Stimulated activated CD4-positive, alpha-beta T cell treated with anti-CD3 and anti-CD28 coated beads, Interleukin-2, amount 100 ng/mL, for 48 hours (primary cell): Measurements from ENCODE around the gene SYT7.
A peak's percentile ranks its signal among the peaks of the same experiment; 100 is the strongest.

Experiments used
- DNase-seq, 2 donors: peaks; one replicate each; pipeline ENCODE4 v3.0.0-alpha.2; 2020

SYT7 gene

DNA sequence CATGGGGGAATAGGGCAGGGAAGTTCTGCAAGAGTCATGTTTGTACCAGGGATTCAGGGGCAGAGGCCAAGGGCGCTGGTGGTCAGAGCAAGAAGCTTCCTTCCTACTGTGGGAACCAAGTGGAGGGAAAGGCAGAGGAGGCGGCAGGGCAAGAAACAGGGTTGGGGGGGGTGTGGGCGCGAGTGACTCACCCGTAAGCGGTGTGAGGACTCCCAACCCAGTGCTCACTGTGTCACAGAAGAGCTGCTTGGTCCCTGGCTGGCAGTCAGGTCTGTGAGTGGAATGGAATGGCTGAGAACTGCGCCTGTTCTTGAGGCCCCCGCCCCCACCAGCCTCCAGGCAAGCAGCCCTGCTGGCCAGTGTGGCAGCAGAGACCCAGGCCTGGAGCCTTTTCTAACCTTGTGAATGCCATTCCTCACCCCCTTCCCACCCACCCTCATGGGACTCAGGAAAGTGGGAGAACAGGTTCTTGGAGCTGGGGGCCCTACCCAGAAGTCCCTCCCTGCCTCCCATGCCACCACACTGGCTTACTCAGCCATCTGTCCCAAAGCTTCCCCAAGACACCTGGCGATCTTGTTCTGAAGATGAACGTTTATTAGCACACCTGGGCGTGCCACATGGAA lies 67.6 kb downstream of the SYT7 start:
- no peak for DNase-seq

DNA sequence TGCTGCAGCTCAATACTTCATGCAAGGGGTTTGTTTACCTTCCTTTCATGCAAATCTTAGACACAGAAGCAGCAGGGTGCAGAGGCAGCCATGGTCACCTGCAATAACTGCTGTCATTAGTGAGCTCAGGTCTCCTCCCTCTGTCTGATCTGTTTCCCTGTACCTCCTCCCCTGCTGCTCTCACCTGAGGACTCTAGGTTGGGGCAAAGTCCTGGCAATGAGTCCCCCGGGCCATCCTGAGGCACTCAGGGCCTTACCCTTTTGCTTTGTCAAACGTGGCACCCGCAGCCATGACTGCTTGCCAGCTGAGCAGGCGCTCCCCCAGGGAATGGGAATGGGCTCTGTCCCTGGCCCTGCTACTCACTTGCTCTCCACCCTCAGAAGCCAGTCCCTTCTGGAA lies 68.4 kb downstream of the SYT7 start:
- no peak for DNase-seq

DNA sequence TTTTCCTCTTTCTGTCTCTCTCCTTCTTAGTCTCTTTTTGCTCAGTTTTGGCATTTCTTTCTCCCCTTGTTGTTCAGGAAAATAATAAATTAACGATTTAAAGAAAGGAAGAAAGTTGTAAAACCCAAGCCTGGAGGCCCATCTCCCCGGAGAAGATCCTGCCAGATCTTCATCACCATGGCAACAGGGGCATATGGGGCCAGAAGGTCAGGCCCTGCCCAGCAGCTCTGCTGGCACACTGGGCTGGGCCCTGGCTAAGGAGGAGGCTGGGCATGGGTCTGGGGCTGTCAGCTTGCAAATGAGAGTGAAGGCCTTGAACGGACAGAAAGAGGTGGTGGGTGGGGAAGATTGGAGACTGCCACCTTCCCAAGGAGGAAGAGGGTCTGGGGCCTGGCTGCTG lies 69.5 kb downstream of the SYT7 start:
- DNase-seq: no peak

DNA sequence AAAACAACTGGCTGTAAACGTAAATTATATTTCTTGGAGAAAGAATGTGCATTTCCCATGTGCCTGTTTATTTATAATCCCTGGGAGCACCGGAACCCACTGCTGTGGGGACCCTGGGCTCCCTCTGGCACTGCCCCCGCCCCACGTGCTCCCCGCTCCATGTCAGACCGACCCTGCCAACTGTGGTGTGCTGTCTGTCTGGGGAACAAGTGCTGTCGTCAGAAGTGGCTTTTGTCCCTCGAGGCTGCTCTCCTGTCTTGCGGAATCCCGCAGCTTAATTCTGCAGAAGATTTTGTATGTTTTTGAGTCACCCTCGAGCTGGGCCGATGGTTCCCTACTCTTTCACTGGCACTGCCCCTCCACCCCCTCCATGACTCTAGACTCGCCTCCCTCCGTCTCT lies 69.9 kb downstream of the SYT7 start:
- no peak for DNase-seq

DNA sequence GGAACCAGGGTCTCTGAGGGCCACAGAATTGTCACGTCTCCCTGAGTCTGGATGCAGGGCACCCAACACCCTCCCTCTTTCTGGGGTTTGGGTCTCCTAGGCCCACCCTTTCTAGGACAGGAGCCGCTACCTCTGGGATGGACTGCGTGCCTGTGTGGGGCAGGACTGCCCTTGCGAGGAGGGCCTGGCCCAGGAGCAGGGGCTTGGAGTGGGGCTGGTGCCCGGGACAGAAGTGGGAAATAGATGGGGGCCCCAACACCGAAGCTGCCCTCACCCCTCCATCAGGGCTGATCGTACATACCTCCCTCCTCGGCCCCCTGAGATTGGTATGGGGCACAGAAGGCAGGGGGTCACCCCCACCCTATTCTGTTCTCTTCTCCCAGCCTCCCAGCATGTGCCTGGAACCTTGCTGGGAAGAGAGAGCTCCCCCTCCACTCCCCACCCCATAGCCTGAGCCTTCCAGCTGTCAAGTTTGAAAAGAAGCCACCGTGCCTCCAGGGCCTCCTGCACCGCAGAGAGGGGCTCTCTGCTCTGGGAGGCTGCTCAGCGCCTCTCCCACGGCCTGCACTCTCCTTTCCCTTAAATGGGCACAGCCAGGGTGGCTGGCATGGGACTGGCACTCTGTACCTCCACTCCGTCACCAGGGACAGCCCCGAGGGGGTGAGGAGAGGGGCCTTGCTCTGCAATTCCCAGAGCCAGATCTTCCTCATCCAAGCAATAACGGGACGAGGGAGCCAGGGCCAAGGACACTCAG lies 70.5 kb downstream of the SYT7 start:
- no peak for DNase-seq

DNA sequence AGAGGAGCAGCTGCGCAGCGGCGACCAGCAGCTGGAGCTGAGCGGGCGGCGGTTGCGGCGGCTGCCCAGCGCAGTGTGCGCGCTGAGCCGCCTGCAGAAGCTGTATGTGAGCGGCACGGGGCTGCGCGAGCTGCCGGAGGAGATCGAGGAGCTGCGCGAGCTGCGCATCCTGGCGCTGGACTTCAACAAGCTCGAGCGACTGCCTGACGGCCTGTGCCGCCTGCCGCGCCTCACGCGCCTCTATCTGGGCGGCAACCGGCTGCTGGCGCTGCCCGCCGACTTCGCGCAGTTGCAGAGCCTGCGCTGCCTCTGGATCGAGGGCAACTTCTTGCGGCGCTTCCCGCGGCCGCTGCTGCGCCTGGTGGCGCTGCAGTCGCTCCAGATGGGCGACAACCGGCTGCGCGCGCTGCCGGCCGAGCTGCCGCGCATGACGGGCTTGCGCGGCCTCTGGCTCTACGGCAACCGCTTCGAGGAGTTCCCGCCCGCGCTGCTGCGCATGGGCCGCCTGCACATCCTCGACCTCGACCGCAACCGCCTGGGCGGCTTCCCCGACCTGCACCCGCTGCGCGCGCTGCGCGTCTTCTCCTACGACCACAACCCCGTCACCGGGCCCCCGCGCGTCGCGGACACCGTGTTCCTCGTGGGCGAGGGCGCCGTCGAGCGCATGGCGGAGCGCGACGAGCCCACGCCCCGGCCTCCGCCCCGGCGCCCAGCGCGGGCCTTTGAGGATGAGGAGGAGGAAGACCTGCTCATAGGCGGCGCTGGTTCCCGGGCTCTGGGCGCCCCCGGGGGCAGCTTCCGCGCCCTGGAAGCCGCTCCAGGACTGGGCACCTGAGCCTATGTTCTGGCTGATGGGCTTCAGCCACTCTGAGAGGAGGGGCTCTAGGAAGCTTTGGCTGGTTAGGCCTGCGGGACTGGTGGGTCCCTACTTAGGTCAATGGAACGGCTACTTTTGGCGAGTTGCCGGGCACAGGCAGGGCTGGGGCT lies 71.5 kb downstream of the SYT7 start:
- peak; percentile 51 to 67 for DNase-seq

DNA sequence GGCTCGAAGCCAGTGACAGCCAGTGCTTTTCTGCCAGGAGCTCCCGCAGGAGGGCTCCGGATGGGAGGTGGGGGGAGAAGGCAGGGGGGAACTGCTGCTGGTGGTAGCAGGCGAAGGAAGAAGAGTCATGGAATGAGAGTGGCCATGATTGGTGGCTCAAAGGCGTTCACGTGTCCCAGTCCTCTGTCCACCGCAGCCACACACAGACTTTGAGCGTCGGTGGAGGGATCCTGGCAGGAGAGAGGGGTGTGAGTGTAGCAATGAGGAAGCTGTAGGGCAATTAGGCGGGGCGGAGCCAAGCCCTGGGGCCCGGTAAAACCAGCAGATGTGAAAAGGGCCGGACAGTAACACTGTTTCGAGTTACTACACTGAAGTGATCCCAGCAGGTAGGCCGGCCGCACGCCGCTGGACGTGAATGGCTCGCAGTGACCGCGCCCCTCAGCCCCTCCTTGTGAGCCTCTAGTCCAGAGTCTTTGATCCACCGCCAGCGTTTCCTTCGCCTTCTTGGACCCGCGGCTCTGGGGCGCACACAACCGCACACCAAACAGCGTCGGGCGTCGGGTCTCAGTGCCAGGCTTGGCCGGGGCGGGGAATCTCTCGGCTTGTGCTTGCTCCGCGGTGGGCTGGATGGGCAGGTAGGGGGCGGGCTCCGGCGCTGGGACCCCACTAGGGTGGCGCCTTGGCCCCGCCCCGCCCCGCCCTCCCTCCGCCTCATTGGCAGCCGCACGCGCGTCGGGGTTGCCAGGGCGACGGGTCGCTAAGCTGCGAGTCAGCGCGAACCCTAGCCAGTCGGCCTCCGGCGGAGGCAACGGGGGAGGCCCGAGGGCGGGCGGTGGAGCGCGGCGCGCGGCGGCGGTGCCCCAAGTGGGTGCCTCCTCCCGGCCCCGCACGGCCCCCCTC lies 72.7 kb downstream of the SYT7 start, which contains the start of gene LRRC10B:
Gene LRRC10B, plus strand, starts transcription at position 788 of the 900 bp plus-strand sequence. CDS start 250 bp downstream, outside the sequence.
- peak in 1 of 2 donors; percentile 32 for DNase-seq

DNA sequence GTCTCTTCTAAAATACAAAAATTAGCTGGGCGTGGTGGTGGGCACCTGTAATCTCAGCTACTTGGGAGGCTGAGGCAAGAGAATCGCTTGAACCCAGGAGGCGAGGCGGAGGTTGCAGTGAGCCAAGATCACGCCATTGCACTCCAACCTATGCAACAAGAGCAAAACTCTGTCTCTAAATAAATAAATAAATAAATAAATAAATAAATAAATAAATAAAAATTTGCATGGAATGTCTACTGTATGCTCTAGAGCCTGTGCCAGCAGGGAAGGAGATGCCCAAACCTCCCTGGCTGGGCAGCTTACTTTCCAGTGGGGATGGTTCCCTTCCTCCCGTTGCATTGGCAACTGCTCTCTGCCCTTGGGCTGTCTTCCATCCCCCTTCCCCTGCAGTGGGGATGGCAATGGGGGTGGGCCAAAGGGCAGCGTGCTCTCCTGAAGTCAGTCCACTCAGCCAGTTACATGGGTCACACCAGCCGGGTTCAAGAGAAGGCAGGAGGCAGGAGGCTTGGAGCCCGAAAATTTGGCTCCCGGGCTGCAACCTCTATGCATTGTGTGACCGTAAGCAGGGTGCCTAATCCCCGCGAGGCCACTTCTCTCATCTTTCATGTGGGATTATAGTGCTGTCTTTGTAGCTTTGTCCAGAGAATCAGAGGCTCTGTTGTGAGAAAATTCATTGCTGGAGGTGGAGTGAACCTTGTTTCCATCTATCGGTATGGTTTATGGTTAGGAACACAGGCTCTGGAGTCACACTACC lies 73.7 kb downstream of the SYT7 start:
- DNase-seq: no peak

DNA sequence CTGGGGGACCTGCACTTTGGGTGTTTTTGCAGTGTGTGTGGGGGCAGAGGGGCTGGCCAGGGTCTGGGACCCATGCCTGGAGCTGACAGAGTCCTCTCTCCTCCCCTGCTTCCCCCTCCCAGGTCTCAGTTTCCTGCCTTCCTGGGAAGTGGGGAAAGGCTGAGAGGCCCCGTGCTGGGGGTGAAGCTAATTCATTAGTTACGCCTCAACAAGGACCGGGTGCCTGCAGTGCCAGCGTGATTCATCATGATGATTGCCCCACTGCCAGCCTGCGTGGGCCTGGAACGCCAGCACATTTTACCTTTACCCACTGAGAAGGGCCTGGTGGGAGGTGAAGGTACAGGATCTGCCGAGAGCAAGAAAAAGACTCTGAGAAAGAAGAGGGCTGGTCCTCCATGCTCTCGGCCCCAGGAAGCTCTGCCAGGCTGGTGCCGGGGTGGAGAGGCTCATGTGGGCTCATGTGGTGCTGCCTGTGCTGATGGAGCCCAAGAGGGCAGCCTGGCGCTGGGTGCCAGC lies 75.2 kb downstream of the SYT7 start:
- no peak for DNase-seq

DNA sequence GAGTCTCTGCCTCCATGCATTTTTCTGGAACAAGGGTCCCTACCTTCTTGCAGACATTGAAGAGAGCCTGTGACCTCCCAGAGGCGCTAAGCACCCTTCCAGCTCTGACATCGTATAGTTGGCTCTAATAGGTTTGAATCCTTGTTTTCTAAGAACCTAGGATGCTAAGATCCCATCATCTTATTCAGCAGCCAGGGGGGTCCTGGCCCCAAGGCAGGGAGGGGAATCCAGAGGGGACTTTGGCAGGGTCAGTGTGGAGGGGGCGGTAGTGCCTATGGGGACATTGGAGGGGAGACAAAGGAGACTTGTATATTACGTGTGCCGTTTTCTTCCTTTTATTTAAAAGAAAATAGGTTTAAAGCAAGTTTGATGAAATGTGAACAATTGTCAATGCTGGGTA lies 75.8 kb downstream of the SYT7 start:
- DNase-seq: no peak

DNA sequence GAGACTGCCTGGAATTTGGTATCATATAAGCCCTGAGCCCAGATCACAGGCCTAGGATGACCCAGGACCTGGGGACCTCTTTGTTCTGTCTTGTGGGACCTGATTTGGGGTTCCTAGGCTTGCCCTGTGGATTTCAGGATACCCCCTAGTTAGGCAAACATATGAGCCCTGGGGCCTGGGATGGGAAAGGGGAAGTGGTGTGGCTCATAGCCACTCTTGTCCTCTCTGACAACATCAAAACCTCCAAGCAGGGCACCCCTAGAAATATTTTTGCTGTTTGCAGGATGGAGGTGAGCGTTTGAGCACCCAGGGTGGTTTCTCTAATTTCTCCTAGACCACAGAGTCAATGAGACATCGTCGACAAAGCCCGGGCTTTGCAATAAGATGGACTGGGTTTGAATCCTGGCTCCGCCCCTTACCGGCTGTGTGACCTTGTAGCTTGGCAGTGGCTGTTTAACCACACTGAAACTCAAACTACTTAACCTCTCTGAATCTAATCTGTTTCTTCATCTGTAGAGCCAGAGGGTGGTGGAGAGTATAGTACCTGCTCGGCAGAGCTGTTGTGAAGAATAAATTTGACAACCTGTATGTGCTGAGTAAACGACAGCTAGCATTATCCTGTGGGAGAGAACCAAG lies 77.6 kb downstream of the SYT7 start:
- no peak for DNase-seq

DNA sequence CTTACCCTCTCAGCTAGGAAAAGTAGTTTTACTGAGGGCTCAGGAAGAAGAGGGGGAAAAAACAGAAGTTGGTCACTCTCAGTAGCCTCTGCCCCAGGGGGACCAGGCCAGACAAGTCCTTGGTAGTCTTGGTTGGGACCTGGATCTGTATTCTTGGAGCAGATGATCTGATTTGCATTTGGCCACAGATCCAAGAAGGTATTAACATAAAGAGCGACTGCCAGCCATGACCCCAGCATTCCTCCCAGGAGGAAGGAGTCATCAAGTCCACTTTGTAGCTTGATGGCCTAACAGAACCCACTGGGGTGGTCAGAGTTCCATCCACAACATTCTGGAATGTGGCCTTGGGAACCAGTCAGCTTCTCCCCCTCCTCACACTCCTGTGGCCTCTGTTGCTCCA lies 78.4 kb downstream of the SYT7 start:
- no peak for DNase-seq

DNA sequence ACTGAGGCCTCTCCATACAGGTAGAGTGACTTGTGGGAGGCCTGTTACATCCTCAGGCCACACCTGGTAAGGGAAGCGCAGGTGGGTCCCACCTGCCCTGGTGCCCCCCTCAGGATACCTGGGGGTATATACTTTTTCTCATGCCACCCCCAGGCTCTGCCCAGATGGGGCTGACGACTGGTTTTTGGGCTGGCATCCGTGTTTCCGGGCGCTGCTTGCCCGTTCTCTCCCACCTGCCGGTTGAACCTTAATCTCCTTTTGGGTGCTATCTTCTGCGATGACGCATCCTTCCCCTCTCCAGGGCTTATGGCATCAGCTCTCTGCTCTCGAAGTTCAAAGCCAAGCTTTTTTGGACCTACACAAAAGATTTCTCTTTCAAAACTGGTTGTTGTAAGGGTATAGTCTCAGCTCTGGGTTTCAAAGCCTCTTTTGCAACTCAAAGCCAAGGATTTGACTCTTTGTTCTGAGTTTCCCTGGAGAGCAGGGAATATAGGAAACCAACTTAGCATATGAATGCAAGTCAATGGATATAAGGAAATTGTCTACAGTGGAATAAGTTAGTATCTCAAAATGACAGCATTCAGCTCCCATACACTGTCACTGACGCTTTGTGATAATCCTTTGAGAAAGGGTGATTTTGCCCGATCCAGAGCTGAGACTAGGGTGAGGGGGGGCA lies 80.9 kb downstream of the SYT7 start:
- no peak for DNase-seq

DNA sequence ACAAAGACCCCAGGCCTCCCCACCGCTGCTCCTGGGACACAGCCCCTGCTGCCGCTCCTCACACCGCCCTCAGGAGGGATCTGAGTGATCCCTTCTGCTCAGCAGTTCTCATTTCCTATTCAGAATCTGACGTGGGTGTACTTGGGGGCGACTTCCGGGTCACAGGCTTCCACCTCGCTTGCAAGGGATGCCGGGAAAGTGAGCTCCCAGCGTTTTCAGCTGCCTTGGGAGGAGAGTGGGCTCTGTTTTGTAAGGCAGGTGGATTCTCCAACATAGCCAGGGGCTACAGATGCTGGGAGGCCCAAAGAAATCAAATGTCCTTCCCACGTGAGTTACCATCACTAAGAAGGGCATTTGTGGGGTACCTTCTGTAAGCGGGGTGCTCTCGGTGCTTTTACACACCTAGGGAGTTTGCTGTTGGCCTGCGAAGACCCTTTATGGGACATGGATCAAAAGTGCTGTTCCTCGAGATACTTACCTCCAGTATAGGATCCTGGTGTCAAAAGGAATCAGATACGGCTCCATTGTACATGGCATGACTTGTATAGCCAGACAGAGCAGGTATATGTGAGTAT lies 82.0 kb downstream of the SYT7 start:
- no peak for DNase-seq

DNA sequence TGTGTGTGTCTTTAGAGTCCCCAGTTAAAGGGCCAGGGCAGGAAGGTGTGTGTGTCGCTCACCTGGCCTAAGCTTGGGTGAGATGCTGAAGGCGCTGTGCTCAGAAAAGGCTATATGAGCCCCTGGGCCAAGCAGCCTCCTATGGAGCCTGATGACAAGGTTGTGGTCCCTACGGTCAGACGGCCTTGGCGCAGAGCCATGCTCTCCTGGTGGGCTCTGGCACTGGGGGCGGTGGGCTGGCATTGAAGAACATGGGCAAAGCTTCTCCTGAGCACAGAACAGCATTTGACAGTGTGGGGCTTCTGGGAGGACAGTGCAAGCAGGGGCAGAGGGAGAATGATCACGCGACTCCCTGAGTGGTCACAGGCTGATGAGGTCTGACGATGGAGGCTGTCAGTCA lies 83.0 kb downstream of the SYT7 start:
- DNase-seq: no peak

DNA sequence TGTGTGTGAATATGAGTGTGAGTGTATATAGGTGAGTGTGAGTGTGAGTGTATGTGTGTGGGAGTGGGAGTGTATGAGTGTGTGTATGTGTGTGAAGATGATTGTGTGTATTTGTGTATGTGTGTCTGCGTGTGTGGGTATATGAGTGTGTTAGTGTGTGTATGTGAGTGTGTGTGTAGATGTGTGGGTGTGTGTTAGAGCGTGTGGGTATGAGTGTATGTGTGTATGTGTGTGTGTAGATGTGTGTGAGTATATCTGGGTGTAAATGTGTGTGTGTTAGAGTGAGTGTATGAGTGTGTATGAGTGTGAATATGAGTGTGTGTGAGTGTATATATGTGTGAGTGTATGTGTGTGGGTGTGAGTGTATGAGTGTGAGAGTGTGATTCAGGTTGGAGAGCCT lies 83.4 kb downstream of the SYT7 start:
- no peak for DNase-seq

DNA sequence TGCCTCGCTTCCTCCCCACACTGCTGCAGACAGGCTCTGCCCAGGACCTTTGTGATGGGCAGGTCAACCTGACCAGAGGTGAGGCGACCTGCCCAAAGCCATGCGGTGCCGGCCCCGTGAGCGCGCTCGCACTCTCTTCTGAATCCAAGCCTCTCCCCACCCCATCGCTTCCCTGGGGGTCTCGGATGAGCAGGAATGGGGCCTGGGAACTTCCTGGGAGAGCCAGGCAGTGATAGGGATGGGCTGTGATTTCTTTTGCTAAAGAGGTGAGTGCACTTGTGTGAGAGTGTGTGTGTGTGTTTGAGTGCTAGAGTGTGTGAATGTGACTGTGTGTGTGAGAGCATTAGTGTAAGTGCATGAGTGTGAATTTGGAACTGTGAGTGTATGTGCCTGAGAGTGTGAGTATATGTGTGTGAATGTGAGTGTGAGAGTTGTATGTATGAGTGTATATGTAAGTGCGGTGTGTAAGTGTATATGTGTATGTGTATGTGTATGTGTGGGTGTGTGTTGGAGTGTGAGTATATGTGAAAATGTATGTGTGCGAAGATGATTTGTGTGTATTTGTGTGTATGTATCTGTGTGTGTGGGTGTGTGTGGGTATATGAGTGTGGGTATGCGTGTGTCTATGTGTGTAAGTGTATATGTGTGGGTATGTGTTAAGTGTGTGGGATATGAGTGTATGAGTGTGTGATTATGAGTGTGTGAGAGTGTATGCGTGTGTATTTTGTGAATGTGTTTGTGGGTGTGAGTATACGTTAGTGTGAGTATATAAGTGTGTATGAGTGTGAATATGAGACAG lies 84.1 kb downstream of the SYT7 start:
- no peak for DNase-seq

DNA sequence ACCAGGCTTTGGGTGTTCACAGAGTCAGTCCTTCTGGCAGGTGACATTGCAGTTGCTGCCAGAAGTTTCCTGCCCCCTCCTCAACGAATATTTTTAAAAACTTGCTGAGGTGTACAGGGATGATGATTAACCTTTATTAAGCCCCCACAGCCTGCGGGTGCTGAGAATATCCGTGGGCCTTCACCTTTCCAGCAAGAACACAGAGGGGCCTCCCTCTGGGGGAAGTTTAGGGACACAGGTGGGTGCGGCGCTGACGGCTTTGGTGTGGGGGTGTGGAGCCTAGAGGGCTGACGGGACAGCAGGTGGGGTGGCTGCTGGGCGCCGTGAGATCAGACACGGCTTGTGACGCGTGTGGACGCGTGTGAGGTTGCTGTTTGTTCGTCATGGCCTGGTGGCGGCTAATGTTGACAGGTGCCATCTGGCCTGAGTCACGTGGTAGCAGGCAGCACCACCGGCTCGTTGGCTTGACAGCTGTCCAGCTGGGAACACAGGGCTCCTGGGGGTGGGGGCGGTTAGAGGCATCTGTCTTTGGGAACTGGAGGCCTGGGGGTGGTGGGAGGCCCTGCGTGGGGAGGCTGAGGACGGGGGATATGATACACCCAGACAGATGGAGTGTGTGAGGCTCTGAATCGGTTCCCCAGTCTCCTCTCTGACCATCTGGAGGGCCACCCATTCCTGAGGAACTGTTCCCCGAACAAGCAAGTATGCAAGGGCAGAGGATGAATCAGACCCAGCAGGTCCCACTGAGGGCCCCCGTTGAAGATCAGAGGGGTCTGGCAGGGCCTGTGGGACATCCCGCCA lies 84.9 kb downstream of the SYT7 start:
- DNase-seq: no peak
